Hindlimb muscle (tissue), 1 donor: ENCODE measurements around the gene STXBP6. TPM values are rescaled to one million over a fixed set of nuclear protein-coding genes. Genes with fewer than 3 reads are reported as not detected.

Experiments used
- DNase-seq: peaks from one replicate; pipeline ENCODE4 v3.0.0-alpha.2; 2013
- polyA plus RNA-seq: library from polyadenylated mRNA; unstranded; fragments of 120-200 nt; gene quantifications from one replicate; pipeline ENCODE4 v1.2.1, GENCODE V29; 2013; ENCODE audit not compliant: insufficient read length

Gene STXBP6
- polyA plus RNA-seq, 1 donor: 24.9 TPM

DNA sequence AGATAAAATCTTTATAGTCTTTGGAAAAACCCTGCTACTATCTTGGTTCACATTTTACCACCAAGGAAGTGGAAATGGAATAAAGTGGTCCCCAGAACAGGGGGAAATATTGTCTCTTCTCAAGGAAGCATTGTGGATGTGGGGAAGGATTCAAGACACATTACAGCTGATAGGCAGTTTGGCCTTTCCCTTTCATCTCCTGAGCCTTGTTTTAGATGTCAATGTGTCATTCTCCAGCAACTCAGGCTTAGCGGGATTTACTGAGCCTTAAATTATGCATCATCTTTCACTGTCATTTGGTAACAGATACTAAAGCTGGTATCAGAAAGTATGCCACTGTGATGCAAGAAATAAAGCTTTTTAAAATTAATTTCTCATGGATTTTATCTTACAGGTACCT lies 136.2 kb downstream of the STXBP6 start:
- DNase-seq: no peak

DNA sequence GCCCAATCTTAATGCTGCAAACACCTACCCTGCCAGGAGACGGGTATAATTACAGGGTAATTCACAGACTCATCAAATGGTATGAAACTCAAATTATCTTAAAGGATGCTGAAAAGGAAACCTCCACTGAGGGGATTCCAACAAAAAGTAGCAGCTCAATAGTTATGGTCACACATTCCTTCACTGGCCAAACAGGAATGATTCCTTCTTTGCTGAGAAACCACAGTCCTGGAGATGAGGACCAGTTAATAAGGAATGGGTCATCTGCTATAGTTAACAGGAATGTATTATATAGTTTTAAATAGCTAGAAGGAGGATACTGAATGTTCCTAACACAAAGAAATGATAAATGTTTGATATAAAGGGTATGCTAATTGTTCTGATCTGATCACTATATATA lies 136.9 kb downstream of the STXBP6 start:
- DNase-seq: no peak

DNA sequence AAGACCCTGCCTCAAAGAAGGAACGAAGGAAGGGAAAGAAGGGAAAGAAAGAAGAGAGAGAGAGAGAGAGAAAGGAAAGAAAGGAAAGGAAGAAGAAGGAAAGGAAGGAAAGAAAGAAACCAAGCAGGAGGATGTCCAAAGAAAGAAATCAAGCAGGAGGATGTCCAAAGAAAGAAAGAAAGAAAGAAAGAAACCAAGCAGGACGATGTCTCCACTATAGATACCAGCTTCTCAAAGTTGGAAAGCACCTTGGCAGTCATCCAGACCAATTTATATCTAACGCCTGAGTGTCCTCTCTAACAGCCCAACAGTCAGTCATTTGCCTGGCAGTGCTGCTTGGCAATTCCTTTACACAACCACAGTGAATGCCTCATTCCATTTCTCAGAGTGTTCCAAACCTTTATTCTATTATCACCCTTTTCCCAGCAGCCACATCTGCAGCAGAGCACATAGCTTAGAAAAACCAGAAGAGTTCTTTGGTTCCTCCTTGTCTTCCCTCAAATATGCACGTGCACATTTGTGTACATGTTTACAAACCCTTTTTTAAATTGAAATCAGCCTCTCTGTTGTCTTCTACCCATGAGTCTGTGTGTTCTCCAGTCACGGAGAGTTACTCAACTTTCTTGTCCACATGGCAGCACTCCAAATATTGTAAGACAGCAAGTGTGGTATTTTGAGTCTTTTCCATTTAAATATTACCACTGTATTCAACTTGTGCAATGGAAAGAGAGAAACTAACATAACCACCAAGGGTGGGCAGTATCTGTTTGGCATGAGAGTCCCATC lies 138.4 kb downstream of the STXBP6 start:
- no peak for DNase-seq

DNA sequence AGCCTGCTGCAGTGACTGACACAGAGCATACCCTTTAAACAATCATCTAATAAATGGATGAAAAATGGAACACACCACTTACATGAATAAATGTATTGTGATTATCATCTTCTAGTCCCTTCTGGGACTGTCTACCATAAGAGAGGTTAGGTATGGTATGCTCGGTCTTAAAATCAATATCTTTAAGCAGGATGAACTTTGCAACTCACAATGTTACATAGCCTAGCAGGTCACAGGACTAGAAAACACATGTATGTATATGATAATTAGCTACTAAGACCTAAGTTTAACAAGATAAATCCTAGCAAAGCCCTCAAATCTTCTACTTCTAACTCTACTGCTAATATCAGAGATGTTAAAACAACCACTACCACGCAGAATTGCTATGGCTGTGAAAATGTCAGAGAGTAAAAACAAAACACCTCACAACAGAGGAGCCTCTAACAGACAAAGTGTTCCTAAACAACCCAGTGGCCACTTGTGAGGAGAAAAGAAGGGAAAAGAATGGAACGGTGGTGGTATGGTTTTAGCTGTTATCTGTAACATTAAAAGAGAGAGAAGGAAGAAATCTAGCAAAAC lies 139.4 kb downstream of the STXBP6 start:
- no peak for DNase-seq

DNA sequence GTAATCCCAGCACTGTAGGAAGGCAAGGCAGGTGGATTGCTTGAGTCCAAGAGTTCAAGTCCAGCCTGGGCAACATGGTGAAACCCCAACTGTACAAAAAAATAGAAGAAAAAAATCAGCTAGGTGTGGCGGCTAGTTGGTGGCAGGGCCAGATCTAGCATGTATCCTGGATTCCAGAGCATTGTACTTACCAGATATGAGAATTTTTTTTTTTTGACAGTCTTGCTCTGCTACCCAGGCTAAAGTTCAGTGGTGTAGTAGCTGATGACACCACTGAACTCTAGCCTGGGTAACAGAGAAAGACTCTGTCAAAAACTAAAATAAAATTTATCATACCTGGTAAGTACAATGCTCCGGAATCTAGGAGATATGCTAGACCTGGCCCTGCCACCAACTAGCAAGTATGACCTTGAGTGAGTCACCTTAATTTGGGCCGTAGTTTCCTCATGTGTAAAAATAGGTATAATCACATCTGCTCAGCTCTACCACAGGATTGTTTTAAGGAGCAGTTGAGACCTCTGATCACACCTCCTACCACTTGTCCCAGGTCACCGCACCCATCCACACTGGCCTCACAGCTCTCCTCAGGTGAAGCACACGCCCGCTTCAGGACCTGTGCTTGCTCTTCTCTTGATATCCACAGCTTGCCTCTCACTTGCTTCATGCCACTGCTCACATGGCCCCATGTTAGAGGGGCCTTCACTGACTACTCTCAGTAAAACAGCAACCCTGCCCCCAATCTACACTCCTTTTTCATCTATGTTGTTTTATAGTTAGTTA lies 140.2 kb downstream of the STXBP6 start:
- DNase-seq: no peak

DNA sequence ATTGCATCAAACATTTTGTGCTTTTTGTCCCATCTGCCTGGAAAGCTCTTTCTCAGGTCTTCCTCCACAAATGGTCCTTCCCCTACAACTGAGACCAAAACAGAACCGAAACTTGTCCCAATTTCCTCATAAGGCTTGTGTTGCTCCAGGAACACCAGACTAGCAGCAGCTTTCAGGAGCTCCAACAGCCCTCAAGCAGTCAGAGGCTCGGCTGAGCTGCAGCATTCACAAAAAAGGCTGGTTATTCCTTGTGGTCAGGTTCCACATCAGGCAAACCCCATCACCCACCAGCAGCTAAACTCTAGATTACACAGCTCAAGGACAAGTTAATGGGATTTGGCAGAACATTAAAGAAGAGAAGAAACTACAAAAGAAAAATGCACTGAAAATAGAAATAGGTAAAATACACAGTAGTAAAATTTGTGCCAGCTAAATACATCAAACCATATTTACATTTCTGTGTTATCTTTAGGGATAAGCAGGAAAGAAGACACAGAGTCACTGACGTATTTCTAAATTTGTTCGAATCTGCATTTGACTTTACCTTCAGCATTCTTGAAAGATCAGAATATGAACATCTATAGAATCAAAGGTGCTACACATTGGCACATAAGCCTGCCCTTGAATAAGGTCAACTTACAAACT lies 141.2 kb downstream of the STXBP6 start:
- DNase-seq: no peak

DNA sequence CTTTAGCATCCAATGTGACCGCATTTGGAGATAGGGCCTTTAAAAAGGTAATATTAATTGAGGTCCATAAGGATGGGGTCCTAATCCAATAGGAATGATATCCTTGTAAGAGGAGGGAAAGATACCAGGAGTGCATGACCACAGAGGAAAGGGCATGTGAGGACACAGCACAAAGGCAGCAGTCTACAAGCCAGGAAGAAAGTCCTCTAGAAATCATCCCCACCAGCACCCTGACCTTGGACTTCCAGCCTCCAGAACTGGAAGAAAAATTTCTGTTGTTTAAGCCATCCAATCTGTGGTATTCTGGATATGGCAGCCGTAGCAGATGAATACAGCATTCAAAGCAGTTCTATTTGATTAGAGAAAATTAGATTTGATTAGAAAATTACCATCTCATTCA lies 145.4 kb downstream of the STXBP6 start:
- no peak for DNase-seq

DNA sequence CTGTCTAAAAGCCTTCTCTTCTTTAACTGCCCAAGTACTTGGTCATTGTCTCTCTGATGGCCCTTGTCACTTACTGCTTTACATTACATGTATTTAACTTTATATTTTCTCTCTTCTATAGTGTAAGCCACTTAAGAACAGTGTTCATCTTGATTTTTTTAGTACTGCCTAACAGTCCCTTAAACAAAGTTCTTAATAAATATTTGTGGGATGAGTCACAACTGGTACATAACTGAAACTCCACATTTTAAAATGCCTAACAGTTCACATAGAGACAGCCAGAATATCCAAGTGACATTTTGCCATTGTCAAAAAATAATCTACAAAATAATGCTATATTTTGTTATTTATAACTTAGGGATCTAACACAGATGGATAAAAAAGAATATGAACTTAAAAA lies 146.6 kb downstream of the STXBP6 start:
- no peak for DNase-seq

DNA sequence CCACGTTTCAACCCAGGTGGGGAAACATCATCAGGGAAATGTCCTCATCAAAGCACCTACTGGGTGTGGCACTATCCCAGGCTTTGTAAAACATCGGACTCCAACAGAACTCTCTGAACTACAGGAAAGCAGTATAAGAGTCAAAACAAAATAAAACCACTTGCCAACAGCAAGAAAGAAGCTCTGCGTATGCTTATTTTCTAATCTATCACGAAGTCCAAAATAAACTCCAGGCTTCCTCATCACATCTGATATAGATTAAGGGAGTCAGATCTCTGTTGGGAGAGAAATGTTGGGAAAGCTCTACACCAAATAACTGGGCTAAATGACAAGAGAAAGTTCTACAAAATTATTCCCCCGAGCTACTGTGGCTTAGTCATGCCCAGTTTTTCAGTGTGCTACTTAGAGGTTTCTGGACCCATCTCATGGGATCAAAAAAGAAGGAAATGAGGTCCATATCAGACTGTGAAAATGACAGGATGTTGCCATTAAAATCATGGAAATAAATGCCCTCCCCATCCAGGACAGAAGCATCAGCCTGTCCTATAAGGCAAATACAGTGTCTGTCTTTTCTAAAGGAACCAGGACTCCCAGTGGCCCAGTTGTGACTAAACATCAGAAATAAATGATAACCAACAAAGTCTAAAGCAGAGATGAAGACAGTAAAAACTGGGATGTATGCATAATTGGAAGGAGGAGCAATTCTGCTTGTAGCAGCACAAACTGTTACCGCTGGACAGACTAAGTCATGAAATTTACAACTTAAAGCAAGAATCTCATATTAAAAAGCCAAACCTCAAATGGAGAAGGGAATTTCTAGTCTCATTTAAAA lies 149.5 kb downstream of the STXBP6 start:
- DNase-seq: peak; percentile 70

DNA sequence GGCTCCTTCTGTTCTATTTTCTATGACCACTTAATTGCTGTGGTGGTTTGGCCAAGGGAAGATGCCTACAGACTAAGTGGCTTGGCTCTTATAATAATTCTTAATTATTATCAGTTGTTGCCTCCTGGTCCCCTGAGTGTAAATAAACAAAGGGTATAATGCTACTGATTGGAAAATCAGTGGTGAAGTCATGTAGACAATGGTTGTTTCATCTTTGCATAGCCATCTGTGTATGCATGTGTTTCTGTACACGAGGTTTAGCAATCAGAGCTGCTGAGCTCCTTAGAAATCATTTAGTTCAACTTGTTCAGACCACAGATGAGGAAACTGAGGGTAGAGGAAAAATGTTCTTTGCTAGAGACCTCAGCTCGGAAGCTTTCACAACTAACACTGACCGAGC lies 152.2 kb downstream of the STXBP6 start:
- no peak for DNase-seq

DNA sequence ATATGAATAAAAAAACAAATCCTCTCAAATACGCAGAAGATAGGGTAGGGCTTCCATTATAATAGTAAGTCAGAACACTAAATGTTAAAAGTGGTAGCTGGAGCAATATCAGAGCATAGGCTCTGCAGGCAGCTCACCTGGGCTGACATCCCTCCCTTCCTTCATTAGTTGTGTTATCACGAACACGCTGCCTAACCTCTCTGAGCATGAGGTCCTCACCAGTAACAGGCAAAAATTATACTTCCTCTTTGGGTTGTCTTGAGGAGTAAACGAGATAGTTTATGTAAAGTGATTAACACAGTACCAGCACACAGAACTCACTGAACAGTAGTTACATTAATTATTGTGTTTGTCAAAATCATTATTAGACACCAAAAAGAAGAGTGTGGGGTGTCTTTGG lies 154.3 kb downstream of the STXBP6 start:
- DNase-seq: no peak

DNA sequence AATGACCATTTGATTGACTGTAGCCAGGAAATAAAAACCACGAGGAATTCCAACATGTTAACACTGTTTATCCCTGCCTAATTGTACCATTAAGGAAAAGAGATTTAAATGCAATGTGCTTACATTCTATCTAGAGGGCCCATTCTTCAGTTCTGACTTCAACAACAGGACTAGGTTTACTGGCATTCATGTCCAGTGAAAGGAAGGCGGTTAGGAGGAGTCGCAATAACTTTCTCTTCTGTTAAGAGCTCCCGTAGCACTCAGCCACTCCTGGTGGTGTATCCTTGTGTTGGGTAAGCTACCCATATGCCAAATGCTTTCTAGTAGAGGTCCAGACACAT lies 154.7 kb downstream of the STXBP6 start:
- DNase-seq: no peak

DNA sequence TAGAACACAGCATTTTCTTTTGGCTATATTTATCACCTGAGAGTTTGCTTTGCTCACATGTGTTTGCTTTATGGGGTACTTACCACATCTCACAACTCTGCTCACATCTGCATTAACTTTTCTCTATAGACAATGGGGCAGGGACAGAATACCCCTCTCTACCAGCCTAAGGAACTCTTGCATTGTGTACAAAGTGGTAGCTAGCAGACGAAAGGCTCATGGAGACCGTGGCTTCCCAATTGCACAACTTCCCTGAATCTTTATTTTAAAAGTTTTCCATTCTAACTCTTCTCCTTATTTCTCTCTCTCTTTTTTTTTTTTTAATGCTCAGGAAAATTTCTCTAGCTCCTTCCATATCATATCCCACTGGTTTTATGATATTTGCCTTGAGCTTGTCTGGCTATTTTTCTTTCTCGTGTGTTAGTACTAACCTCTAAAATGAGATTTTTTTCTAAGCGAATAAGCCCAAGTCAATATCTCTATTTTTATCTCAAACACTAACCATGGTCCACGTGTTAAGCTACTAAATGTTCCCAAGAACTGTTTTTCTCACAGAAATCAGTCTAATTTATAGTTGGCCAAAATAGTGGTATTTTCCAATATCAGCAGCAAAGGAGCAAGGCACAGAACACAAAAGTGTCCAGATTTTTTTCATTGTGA lies 155.2 kb downstream of the STXBP6 start:
- DNase-seq: no peak

DNA sequence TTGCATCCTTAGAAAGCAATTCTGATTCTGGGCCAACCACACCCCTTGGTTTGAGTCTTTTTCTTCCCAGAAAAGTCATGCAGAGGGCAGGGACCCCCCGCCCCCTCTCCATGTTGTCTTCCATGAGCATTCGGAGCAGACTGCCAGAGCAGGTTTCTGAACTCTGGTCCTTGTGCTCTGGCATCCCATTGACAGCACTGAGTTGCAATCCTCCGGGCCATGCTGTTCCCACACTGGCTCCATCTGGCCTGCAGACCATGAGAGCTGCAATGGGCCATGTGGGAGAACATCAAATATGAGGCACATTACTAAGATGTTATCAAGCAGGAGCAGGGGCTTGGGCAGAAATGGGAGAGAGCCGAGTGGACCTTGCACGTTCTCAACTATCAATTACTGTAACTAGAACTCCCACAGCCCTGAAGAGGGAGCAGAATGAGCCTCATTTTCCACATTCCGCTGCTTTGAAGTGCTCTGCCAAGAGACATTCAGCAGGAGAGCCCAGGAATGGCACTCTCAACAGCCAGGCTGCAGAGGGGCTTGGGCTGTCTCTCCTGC lies 157.4 kb downstream of the STXBP6 start:
- DNase-seq: no peak

DNA sequence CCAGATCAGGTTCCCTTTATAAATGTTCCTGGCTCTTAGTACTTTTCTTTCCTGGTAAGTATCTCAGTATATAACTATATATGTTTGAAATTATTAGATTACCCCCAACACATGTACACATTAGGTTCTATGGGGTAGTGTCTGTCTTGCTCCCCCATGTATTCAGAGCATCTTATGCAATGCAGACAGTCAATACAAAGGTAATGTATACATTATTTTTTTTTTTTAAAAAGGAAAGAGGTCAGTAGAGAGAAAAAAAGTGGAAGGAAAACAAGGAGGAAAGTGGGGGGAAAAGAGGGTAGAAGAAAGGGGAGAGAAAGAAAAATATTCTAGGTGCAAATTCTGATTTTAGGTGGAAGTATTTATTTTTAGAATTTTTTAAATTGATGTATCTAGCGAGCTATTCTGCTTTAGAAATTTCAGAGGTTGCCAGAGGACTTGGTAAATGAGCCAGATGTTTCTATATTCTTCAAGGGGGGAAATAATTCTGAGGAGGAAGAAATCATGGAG lies 157.9 kb downstream of the STXBP6 start:
- no peak for DNase-seq

DNA sequence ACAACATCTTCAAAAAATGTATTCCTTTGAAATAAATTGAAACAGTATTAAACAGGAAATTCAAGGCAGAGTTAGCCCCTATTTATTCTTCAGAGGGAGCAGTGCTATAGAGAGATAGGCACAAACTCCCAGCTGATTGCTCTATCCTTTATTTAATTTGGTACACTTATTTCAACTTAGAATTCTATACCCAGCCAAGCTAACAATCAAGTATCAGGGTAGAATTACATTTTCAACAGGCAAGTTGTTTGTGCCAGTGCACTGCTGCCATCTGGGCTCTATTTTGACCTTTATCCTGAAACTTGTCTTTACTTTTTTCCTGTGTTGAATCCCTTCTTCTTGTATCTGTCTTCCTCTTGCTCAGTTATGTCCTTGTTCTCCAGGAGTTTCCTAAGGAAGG lies 159.2 kb downstream of the STXBP6 start:
- DNase-seq: no peak

DNA sequence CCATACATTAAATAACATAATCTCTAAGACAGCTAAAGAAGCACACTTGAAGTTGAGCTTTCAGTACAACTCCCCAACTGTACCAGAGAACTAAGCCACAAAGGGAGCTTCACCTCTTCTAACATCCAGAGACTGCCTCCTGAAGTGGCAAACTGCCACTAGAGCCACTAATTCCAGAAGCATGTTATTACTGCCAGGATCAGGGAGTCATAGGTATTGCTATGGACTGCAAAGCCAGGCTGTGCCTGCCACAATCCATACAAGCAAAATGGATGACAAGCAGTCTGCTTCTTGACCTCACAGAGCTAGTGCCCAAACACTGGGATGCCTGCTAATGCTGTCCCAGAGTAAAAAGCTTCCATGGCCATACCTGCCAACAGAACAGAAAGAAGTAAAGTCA lies 160.1 kb downstream of the STXBP6 start:
- no peak for DNase-seq

DNA sequence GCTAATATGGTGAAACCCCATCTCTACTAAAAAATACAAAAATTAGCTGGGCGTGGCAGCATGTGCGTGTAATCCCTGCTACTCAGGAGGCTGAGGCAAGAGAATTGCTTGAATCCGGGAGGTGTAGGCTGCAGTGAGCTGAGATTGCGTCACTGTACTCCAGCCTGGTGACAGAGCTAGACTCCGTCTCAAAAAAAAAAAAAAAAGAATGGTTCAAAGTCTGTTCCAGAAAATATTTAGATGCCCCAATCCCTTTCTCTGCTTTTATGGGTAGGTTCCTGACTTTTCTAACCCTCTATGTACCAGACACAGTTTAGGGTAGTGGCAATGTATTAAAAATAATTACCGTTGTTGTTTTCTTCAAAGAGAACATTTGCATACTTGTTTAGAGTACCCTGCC lies 161.4 kb downstream of the STXBP6 start:
- no peak for DNase-seq

DNA sequence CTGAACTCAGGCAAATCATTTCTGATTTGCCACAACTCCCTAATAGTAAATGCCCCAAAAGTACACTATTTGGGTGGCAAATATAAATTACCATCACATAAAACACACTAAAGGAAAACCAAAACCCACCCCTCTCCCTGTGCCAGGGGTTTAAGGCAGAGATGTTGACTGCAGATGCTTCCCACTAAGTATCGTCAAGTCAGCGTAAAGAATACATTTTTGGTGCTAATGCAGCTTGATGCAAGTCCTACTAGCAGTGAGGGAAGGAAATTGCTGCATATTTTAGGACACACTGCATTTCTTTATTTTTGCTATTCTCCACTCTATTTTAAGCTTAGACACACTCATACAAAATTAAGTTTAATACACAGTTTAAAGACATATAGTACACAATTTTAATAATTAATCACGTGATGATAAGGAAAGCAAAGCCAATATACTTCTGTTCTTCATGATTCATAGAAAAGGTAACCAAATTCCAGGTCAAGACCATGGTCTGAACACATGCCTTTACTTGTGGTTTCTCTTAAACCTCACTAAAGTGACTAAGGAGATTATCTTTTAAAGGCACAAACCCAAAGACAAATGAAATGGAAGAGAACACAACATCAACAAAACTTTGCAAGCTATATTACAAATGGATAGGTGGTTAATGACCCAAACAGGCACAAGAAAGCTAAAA lies 162.2 kb downstream of the STXBP6 start:
- DNase-seq: no peak

DNA sequence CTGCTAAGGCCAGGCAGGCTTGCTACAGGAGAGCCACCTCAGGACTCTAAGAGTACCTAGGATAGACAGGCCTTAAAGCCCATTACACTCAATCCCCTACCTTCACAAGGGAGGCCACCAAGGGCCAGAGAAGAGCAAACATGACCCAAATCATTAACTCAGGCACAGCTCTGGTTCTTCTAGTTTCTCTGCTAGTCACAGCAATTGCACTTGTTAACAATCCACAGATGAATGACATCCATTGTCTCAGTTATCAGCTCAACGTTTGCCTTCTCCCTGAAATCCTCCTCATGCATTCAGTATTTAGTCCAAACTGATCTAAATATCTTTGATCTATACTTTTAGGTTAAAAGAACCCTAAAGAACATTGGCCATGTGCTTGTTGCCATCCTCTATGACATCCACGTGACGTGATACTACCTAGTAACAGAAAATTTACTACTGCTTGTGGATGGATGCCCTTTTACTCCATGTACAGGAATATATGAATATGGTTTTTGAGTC lies 164.5 kb downstream of the STXBP6 start:
- DNase-seq: no peak

DNA sequence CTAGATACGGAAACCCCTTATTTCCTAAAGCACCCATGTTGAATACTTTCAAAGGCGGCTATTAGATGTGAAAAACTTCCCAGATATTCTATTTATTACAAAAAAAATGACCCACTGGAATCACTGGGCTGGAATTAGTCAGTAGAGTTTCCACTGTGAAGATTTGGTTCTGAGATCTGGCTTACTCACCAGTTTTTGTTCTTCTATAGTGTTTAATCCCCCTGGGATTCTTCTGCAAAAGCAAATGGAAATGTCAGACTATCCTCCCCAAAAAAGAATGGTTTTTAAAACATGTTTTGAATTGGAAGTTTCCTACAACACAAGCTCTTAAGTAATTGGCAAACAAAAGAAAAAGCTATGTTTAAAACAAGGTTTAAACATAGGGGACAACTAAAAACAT lies 166.4 kb downstream of the STXBP6 start:
- DNase-seq: no peak
